Epithelial cell of proximal tubule (primary cell): Measurements from ENCODE around the gene PLEK. TPM values are rescaled to one million over a fixed set of nuclear protein-coding genes. Genes with fewer than 3 reads are reported as not detected.
"Not testable (repeated sequence)": the region's sequence is repeated elsewhere in the genome, so short reads cannot be mapped to it uniquely, and the experiment has no call there.

Source experiments
- DNase-seq: peaks from one replicate; pipeline ENCODE4 v3.0.0-alpha.2; 2011; ENCODE audit warnings: low read depth
- H3K4me3 ChIP-seq: 2 replicates; pipeline ENCODE4 v1.5.1; 2011; ENCODE audit warnings: low read depth, mild to moderate bottlenecking, low read length
- total RNA-seq: library from RNA; depleted of rRNA; stranded (reverse); fragments of >200 nt; gene quantifications from 2 replicates; pipeline ENCODE4 v1.2.3, GENCODE V29; 2015
- TF ChIP-seq, protein P1 (sequence below): conservative IDR thresholded peaks from 2 replicates; pipeline ENCODE4 v1.5.1; 2012; ENCODE audit warnings: low read depth, mild to moderate bottlenecking, low read length

Gene PLEK
- total RNA-seq, 1 donor from 2014 or later = not detected

DNA sequence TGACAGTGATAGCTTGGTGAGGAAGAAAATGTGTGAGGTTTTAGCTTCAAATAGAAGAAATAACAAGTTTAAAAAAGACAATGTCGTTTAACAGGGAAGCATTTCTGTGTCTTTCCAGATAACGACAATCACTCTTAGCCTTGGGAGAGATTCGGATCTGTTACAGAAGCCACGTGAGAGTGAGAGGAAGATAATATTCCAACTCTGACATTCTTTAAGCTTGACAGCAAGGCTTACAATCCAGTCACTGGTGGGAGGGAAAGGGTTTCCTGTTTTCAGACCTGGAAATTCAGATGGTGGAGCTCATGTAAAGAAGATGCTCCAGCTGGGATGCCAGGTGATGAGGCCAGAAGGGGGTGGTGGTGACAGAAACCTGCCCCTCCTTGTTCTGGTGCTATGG, 71.2 kb downstream of the PLEK start:
- TF ChIP-seq, protein P1, sequence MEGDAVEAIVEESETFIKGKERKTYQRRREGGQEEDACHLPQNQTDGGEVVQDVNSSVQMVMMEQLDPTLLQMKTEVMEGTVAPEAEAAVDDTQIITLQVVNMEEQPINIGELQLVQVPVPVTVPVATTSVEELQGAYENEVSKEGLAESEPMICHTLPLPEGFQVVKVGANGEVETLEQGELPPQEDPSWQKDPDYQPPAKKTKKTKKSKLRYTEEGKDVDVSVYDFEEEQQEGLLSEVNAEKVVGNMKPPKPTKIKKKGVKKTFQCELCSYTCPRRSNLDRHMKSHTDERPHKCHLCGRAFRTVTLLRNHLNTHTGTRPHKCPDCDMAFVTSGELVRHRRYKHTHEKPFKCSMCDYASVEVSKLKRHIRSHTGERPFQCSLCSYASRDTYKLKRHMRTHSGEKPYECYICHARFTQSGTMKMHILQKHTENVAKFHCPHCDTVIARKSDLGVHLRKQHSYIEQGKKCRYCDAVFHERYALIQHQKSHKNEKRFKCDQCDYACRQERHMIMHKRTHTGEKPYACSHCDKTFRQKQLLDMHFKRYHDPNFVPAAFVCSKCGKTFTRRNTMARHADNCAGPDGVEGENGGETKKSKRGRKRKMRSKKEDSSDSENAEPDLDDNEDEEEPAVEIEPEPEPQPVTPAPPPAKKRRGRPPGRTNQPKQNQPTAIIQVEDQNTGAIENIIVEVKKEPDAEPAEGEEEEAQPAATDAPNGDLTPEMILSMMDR = no peak
- no peak overlapping the region for H3K4me3 ChIP-seq
- no peak for DNase-seq

DNA sequence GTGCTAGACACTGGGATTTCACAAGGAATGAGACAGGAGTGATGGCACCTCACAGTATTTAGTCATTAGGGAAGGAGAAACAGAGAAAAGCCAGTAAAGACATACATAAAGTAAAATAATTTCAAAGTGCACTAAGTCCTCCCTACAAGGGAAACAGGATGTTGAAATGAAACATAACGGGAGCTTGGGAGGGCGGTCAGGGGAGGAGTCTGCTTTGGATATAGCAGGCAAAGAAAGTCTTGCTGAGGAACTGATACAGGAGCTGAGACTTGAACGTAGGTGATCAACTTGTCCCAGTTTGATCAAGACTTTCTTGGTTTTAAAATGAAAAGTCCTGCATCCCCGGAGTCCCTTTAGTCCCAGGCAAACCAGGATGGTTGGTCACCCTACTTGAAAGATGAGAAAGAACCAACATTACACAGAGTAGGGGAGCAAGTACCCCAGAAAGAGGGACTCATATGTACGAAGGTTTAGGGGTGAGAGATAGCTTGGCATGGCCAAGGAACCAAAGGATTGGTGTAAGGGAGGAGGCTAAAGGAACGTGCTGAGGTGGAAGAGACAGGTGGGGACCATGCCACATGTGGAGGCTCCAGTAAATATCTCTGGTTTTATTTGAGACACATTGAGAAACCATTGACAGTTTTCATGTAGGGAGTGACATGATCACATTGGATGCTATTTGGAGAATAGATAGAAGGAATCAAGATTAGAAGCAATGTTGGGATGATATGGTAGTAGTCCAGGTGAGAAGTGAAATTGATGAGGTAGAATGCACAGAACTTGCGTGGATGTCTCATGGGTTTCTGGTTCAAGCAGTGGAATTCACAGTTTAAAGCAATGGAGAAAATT, 73.6 kb downstream of the PLEK start:
- DNase-seq = no peak
- H3K4me3 ChIP-seq = no peak overlapping the region
- TF ChIP-seq, protein P1 = no peak

DNA sequence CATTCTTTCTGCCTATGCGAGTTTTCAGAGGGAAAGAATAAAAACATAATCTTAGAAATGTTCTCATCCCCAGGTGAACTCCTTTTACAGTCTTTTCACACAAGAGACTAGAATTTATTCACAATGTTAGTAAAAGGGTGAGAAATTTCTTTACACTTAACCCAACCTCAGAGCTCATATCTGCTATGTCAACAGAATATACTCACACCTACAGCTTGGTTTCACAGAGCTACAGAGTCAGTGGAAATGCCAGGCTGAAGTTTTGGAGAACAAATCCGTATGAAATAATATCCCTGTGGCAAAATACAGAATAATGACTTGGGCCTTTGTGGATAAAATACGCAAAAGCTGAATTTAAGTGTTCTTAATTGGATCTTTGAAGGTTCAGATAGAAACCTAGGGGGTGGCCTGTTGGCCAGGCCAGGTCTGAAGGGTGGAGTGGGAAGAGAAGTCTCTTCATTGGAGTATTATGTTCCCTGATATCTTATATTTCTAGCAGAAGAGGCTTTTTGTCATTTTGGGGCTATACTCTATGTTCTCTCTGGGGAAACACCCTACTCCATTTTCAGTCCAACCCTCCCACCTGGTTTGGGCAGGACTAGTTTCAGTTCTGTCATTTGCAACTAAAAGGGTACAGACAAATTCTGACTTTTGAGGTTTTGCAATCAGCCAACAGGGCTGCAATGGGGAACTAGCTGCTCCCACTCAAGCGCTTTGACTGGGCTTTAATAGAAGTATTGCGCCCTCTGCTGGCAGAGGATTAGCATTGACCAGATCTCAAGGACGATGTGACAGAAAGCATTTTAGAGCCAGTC, 76.3 kb downstream of the PLEK start:
- TF ChIP-seq, protein P1 = peak; percentile 90

DNA sequence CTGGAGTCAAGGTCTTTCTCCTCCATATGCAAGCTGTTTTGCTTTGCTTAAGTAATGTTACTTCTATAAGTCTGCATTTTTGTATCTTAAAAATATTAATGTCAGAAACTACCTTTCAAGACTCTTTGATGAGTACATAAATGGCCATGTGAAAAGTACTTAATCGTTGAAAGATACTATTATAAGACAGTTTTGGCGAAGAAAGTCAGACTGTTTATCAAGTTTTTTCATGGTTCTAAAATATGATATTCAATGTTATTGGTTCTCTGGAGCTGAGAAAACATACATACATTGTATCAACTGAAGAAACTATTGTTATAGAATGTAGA, 76.9 kb downstream of the PLEK start:
- no peak for DNase-seq
- no peak overlapping the region for H3K4me3 ChIP-seq
- TF ChIP-seq, protein P1 = no peak

More for the DNA sequence above, 76.3 kb downstream of the PLEK start:
- DNase-seq = peak; percentile 39
- no peak overlapping the region for H3K4me3 ChIP-seq

DNA sequence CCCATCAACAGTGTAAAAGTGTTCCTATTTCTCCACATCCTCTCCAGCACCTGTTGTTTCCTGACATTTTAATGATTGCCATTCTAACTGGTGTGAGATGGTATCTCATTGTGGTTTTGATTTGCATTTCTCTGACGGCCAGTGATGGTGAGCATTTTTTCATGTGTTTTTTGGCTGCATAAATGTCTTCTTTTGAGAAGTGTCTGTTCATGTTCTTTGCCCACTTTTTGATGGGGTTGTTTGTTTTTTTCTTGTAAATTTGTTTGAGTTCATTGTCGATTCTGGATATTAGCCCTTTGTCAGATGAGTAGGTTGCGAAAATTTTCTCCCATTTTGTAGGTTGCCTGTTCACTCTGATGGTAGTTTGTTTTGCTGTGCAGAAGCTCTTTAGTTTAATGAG, 81.3 kb downstream of the PLEK start:
- DNase-seq, H3K4me3 ChIP-seq: not testable (repeated sequence)

Other genes starting within 250 kb of the PLEK start
- gene PNO1, start 207.4 kb upstream of the PLEK start, total RNA-seq = 17.5 and 43.0 TPM in 2 replicates
- 14.5 and 19.6 TPM in 2 replicates for gene PPP3R1, start 112.8 kb upstream of the PLEK start, total RNA-seq
- 17.5 and 29.8 TPM in 2 replicates for gene CNRIP1, start 45.3 kb upstream of the PLEK start, total RNA-seq
- 0.94 and 1.5 TPM in 2 replicates for gene FBXO48, start 102.0 kb downstream of the PLEK start, total RNA-seq
- 2.3 and 5.1 TPM in 2 replicates for gene APLF, start 102.3 kb downstream of the PLEK start, total RNA-seq